Kidney glomerular epithelial cell (primary cell): ENCODE results near the gene DHTKD1.
A peak's percentile ranks its signal among the peaks of the same experiment; 100 is the strongest.
"Not testable (repeated sequence)": the region's sequence is repeated elsewhere in the genome, so short reads cannot be mapped to it uniquely, and the experiment has no call there.

Source experiments
- DNase-seq: peaks from one replicate; lab custom pipeline; 2025; lab: John Stamatoyannopoulos, UW

Gene DHTKD1

DNA sequence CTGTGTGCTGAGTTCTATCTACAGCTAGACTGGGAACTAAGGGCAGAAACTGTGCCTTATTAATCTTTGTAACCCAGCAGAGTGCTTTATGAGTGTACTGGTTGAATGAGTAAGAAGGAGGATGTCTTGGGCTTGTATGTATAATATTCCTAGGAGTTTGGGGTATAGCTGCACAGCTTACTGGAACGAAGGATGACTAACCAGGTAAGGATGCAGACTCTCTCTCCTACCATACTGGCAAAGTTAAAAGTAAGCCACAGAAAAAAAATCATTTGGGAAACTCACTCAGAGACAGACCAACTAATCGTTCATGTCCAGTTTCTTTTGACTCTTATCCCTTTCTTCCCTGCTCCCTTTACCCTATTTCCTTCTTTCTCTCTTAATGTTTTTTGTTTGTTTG lies 1.4 kb upstream of the DHTKD1 start:
- DNase-seq, result peak; percentile 91

GRCh38 chr10:12071441-12071840 lies 2.7 kb downstream of the DHTKD1 start:
- DNase-seq, result not testable (repeated sequence)

GRCh38 chr10:12073526-12073925 lies 4.8 kb downstream of the DHTKD1 start:
- DNase-seq, result no peak

- DNase-seq, result no peak
Observed at GRCh38 chr10:12077580-12078180, 8.9 kb downstream of the DHTKD1 start.

DNA sequence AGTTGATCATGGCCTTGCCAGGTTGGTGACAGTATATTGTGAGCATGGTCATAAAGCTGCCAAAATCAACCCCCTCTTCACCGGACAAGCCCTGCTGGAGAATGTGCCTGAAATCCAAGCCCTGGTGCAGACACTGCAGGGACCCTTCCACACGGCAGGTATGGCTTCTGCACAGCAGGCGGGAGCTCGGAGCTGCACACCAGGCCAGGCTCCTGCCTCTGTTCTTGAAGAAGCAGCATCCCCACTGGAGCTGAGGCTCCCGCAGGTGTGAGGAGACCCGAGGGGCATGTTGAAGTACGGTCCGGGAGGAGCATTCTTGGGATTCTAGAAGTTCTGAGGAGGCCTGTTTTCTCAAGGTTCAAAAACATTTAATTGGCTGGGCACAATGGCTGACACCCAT lies 12.7 kb downstream of the DHTKD1 start:
- no peak for DNase-seq

DNA sequence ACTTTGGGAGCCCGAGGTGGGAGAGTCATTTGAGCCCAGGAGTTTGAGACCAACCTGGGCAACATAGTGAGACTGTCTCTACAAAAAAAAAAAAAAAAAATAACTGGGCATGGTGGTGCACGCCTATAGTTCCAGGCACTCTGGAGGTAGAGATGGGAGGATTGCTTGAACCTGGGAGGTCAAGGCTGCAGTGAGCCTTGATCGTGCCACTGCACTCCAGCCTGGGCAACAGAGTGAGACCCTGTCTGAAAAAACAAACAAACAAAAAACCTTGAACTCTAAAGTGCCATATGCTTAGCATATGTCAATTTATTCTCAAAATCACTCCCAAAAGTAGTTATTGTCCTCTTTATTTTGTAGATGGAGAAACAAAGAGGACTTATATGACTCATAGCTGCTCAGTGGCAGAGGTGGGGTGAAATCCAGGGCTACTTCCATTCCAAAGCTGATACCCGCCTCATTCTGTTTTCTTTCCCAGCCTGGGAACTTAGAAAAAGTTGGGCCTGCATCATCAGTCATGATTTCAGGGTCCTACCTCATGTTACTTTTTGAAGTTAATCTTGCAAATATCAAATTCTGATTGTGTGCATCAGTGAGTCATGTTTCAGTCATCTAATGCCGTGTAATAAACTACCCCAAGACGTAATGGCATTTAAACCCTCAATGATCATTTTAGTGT lies 13.3 kb downstream of the DHTKD1 start:
- DNase-seq, result no peak

DNA sequence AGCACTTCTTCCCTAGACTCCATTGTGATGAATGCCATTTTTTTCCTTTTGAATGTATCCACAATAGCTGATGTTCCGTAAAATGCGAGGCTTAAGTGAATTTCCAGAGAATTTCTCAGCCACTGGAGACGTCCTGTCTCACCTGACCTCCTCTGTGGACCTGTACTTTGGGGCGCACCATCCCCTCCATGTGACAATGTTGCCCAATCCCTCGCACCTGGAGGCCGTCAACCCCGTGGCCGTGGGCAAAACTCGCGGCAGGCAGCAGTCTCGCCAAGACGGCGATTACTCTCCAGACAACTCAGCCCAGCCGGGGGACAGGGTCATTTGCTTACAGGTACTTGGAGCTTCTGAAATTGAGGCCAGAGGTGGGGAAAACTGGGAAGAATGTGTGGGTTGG lies 20.2 kb downstream of the DHTKD1 start:
- no peak for DNase-seq

DNA sequence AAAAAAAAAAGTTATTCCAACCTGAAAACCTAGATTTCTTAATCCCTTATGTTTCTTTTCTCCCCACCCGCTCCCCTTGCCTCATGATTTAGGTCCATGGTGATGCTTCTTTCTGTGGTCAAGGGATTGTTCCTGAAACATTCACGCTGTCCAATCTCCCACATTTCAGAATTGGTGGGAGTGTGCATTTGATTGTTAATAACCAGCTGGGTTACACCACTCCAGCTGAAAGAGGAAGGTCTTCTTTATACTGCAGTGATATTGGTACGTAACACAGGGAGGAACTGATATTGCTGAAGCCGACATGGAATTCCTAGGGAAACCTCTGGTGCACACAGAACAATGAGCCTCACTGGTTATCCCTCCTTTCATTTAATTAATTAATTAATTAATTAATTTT lies 22.7 kb downstream of the DHTKD1 start:
- no peak for DNase-seq

DNA sequence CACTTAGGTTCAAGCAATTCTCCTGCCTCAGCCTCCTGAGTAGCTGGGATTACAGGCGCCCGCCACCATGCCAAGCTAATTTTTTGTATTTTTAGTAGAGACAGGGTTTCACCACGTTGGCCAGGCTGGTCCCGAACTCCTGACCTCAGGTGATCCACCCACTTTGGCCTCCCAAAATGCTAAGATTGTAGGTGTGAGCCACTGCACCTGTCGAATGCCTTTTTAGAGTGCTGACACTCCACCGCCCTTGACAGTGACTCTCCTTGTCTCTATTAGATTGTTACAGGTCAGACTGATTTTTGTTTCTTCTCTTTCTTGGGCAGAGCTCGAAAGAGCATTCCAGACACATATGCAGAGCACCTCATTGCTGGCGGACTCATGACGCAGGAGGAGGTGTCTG lies 28.6 kb downstream of the DHTKD1 start:
- DNase-seq, result not testable (repeated sequence)

- DNase-seq, result peak; percentile 16
Observed at GRCh38 chr10:12097791-12098190, 29.0 kb downstream of the DHTKD1 start.

DNA sequence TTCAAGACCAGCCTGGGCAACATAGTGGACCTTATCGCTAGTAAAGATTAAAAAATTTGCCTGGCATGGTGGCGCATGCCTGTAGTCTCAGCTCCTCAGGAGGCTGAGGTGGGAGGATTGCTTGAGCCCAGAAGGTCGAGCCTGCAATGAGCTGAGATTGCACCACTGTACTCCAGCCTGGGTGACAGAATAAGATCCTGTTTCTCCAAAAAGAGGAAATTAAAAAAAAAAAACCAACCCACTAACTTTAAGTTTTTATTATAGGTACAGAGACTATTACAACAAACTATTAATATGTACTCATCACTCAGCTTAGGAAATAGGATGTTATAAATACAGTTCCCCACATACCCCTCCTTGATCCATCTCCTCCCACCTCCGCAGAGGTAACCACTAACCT lies 30.2 kb downstream of the DHTKD1 start:
- no peak for DNase-seq

GRCh38 chr10:12103802-12104201 lies 35.0 kb downstream of the DHTKD1 start:
- no peak for DNase-seq

- DNase-seq, result no peak
Observed at GRCh38 chr10:12107781-12108180, 39.0 kb downstream of the DHTKD1 start.

DNA sequence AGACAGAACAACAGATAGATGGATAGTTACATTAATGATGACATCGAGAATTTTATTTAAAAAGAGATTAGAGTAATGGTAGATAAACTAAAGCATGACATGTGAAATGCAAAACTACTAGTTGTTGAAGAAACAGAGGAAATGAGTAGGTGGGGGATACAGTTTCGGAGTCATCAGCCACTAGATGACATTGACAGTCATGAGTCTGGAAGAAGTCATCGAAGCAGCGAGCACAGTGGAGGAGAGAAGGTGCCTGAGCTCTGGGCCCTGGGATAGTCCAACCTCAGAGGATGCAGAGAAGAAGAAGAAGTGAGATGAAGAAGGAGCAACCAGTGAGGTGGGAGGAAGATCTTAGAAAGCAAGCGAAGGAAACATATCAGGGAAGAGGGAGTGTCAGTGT lies 40.5 kb downstream of the DHTKD1 start:
- no peak for DNase-seq

GRCh38 chr10:12111528-12111927 lies 42.8 kb downstream of the DHTKD1 start:
- DNase-seq, result no peak

- no peak for DNase-seq
Observed at GRCh38 chr10:12113627-12114026, 44.9 kb downstream of the DHTKD1 start.

- DNase-seq, result no peak
Observed at GRCh38 chr10:12121673-12122072, 52.9 kb downstream of the DHTKD1 start.

DNA sequence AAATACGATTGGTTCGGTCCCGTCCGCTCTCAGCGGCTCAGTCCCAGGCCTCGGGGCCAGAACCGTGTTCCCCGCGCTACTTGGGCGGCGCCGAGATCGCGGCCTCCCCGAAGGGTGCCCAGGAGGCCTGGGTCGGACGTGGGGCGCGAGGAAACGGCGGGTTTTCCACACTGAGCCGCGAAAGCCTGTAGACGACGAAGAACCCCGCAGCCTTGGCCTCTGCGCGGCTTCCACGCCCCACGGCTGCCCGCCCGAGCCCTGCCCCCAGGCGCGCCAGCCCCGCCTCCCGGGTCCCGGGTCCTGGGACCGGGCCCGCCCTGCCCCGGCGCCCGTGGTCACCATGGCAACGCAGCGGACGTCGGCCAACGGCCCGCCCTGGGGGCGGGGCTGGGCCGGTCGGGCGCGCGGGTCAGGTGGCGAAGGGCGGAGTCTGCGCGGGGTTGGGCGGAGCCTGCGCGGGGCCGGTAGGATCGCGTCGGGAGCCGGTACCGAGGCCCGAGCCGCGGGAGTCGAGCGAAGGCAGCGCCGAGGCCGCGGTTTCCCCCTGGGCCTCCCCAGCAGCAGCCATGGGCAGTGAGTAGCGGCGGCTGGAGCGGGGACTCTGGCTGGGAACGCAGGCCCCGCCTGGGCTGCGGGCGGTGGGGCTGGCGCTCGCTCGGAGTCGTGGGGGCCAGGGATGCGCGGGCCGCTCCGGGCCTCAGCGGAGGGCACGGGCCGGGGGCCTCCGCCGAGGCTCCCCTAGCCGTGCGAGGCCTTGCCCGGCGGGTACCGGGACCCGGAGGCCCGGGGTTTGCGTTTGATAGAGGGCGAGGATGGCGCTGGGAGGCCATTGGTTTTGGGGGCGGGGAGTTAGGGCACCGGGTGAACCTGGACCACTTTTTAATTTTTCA lies 60.7 kb downstream of the DHTKD1 start, which contains the start of gene SEC61A2:
Gene SEC61A2, plus strand, starts transcription at position 456 of the 890 bp plus-strand sequence. Its CDS starts 111 bp downstream, at position 567.
- peak; percentile 88 for DNase-seq

DNA sequence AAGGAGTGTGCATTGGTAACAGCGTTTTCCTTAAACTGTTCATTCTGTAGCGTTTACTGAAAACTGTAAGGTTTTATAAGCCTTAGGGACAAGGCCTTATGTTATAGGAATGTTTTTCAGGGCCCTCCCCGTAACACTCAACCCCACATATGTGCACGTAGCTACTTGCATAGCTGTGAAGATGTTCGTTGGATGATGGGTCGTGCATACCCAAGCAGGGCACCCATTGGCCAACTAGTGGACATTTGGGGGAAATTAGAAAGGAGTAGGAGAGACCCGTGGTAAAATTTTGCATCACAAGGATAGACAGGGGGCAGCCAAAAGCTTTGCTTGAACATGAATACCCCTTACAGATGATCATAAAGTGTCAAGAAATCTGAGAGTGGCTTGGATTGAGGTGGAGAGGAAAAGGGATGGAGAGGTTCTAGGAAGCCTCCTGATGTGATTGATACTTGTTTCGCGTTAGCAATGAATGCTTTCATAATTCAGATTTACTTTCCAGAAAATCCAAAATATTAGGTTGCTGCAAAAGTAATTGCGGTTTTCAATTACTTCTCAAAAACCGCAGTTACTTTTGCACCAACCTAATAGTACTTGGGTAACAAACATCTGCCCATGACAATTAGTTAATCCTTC lies 61.6 kb downstream of the DHTKD1 start:
- DNase-seq, result peak; percentile 59

DNA sequence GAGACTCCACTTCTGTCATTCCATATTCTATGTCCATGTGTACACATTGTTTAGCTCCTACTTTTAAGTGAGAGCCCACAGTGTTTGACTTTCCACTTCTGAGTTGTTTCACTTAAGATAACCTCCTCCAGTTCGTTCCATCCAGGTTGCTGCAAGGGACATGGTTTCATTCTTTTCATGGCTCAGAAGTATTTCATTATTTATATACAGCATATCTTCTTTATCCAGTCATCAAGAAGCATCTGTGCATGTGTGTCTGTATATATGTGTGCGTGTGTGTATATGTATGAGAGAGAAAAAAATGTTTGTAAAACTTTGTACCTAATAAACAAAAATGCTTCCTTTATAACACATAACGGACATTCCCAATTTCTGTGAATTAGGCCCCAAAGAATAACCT lies 66.9 kb downstream of the DHTKD1 start:
- no peak for DNase-seq

DNA sequence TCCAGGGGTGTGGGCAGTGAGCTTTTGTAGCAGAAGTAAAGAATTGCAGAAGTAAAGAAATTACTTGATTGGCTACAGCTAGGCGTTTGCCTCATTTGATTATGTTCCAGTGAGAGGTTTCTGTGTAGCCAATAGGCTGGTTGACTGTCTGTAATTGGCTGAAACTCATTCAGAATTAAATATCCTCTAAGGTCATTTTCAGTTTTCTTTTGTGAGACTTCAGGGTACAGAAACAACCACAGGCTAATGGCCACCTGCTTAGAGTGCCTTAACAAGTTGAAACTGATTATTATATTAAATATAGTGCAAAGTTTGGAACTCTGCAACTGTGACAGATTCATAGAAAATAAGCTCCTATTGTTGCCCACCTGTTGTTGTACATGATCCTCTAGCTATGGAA lies 71.3 kb downstream of the DHTKD1 start:
- DNase-seq, result no peak

- DNase-seq, result no peak
Observed at GRCh38 chr10:12144538-12144937, 75.8 kb downstream of the DHTKD1 start.
